IPS DF 4.7 (cell line): ENCODE measurements around the gene WNK3.

Experiments
- DNase-seq: peaks from one replicate; pipeline ENCODE4 v3.0.0-alpha.2; 2013; ENCODE audit warnings: low spot score; ENCODE audit errors: extremely low read depth

WNK3 gene

GRCh38 chrX:54171527-54172250 lies 186.2 kb downstream of the WNK3 start:
- no peak for DNase-seq

GRCh38 chrX:54171091-54171490 lies 186.8 kb downstream of the WNK3 start:
- no peak for DNase-seq

GRCh38 chrX:54166915-54167314 lies 190.9 kb downstream of the WNK3 start:
- DNase-seq: no peak

GRCh38 chrX:54157561-54157960 lies 200.3 kb downstream of the WNK3 start:
- DNase-seq: no peak
